T-helper 1 cell treated with Interleukin-12 subunit alpha and Interleukin-12 subunit beta and Interleukin-4 antibody, amounts not matched to agents 30 ng/mL and 1 ng/mL, for 36 hours (primary cell): ENCODE results near the gene TMEM233. TPM values are rescaled to one million over a fixed set of nuclear protein-coding genes. Genes with fewer than 3 reads are reported as not detected.

Experiments used
- intact Hi-C: fragments of 100-400 bp; cut with micrococcal nuclease; formaldehyde crosslinking; loops from one replicate; pipeline ENCODE4 v1.15.1; 2024
- total RNA-seq: library from RNA; stranded (reverse); gene quantifications from 2 replicates; pipeline ENCODE4 v1.2.3, GENCODE V29; 2022

TMEM233 gene
- not detected in 2 replicates for total RNA-seq

- intact Hi-C loops, result no loop called here
Observed at GRCh38 chr12:119593578-119594398, at the start of gene TMEM233. Gene TMEM233 (plus strand): TSS chr12:119593774. CDS start chr12:119593849, 75 bp downstream.

- intact Hi-C loops, result loop anchor here (1.0 to 5.0 kb wide), 2 partner anchors 428 to 1140 kb away; no protein-coding TSS in a partner anchor
Observed at GRCh38 chr12:119544765-119545625, 48.6 kb upstream of the TMEM233 start.

GRCh38 chr12:119546340-119546739, 47.2 kb upstream of the TMEM233 start:
- intact Hi-C loops, result loop anchor here (5.0 kb wide), 1 partner anchor 429 kb away; no protein-coding TSS in a partner anchor

GRCh38 chr12:119547001-119547400, 46.6 kb upstream of the TMEM233 start:
- intact Hi-C loops, result loop anchor here (5.0 kb wide), 1 partner anchor 430 kb away; no protein-coding TSS in a partner anchor

GRCh38 chr12:119556854-119557253, 36.7 kb upstream of the TMEM233 start:
- intact Hi-C loops, result no loop called here

- intact Hi-C loops, result no loop called here
Observed at GRCh38 chr12:119565404-119565803, 28.2 kb upstream of the TMEM233 start.

GRCh38 chr12:119570771-119571170, 22.8 kb upstream of the TMEM233 start:
- intact Hi-C loops, result no loop called here

GRCh38 chr12:119573086-119573485, 20.5 kb upstream of the TMEM233 start:
- intact Hi-C loops, result no loop called here

- intact Hi-C loops, result no loop called here
Observed at GRCh38 chr12:119574255-119574654, 19.3 kb upstream of the TMEM233 start.

GRCh38 chr12:119576118-119576810, 17.3 kb upstream of the TMEM233 start:
- intact Hi-C loops, result no loop called here

- intact Hi-C loops, result no loop called here
Observed at GRCh38 chr12:119576915-119577314, 16.7 kb upstream of the TMEM233 start.

- intact Hi-C loops, result no loop called here
Observed at GRCh38 chr12:119578112-119578511, 15.5 kb upstream of the TMEM233 start.

- intact Hi-C loops, result no loop called here
Observed at GRCh38 chr12:119589097-119589496, 4.5 kb upstream of the TMEM233 start.

GRCh38 chr12:119589634-119590033, 3.9 kb upstream of the TMEM233 start:
- intact Hi-C loops, result no loop called here

GRCh38 chr12:119592232-119592631, 1.3 kb upstream of the TMEM233 start:
- intact Hi-C loops, result no loop called here

GRCh38 chr12:119594399-119594730, 791 bp downstream of the TMEM233 start:
- intact Hi-C loops, result no loop called here

- intact Hi-C loops, result no loop called here
Observed at GRCh38 chr12:119594772-119595445, 1.3 kb downstream of the TMEM233 start.

GRCh38 chr12:119598159-119598558, 4.6 kb downstream of the TMEM233 start:
- intact Hi-C loops, result no loop called here

- intact Hi-C loops, result no loop called here
Observed at GRCh38 chr12:119601877-119602733, 8.5 kb downstream of the TMEM233 start.

- intact Hi-C loops, result no loop called here
Observed at GRCh38 chr12:119602734-119603094, 9.1 kb downstream of the TMEM233 start.
